B cell (primary cell): ENCODE results near the gene PJA1.

ENCODE experiments used
- EZH2 ChIP-seq: IDR thresholded peaks from 2 replicates; pipeline ENCODE4 v1.6.1; 2012; ENCODE audit warnings: borderline replicate concordance, low read depth, mild to moderate bottlenecking, moderate library complexity, low read length; ENCODE audit not compliant: insufficient read depth, poor library complexity, severe bottlenecking
- TF ChIP-seq, protein P1 (sequence below): fragments of 200-600 bp; IDR thresholded peaks from one replicate; pipeline ENCODE4 v1.8.0; 2022; ENCODE audit warnings: antibody characterized with exemption, mild to moderate bottlenecking

- TF ChIP-seq, protein P1, sequence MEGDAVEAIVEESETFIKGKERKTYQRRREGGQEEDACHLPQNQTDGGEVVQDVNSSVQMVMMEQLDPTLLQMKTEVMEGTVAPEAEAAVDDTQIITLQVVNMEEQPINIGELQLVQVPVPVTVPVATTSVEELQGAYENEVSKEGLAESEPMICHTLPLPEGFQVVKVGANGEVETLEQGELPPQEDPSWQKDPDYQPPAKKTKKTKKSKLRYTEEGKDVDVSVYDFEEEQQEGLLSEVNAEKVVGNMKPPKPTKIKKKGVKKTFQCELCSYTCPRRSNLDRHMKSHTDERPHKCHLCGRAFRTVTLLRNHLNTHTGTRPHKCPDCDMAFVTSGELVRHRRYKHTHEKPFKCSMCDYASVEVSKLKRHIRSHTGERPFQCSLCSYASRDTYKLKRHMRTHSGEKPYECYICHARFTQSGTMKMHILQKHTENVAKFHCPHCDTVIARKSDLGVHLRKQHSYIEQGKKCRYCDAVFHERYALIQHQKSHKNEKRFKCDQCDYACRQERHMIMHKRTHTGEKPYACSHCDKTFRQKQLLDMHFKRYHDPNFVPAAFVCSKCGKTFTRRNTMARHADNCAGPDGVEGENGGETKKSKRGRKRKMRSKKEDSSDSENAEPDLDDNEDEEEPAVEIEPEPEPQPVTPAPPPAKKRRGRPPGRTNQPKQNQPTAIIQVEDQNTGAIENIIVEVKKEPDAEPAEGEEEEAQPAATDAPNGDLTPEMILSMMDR: no peak
- TF ChIP-seq EZH2: no peak
Measured at GRCh38 chrX:69156638-69157037, 8.6 kb downstream of the PJA1 start.
